ENCODE data around the gene ABCC12. TPM values are rescaled to one million over a fixed set of nuclear protein-coding genes. Genes with fewer than 3 reads are reported as not detected.

Gene ABCC12
- total and polyA plus RNA-seq, 2 of the 8 experiments (the other 6 are each of a cell fraction or from before 2014, with no cell fraction given): 0.05 TPM; not detected in 1

- TF ChIP-seq CHD7 (IDR thresholded peaks at IDR 0.05; ENCODE audit: insufficient replicate concordance, low read length) (no peak), CTCF (IDR thresholded peaks at IDR 0.05; ENCODE audit: control extremely low read depth in 1 of 3, insufficient read depth in 1 of 3, low read depth in 1 of 3, low read length in 3 of 3) (no peak), TAF7 (optimal IDR thresholded peaks at IDR 0.05; ENCODE audit: borderline replicate concordance, low read depth, low read length) (no peak), MAX (IDR thresholded peaks at IDR 0.05) (peak; percentile 26; the same call in 1 of the 2 replicates), ATF2 (IDR thresholded peaks at IDR 0.05; ENCODE audit: low read length) (no peak)
Observed at GRCh38 chr16:48165961-48166578, 10.3 kb upstream of the ABCC12 start (continued).

Data from H1 (cell line).